Activated CD4-positive, alpha-beta T cell treated with anti-CD3 and anti-CD28 coated beads, Interleukin-2, amount 50 U/mL, for 4 hours (primary cell): ENCODE data around the gene NFATC4.

Experiments used
- DNase-seq, 2 experiments: peaks; one replicate each; pipeline ENCODE4 v3.0.0-alpha.2; 2020

The NFATC4 gene

DNA sequence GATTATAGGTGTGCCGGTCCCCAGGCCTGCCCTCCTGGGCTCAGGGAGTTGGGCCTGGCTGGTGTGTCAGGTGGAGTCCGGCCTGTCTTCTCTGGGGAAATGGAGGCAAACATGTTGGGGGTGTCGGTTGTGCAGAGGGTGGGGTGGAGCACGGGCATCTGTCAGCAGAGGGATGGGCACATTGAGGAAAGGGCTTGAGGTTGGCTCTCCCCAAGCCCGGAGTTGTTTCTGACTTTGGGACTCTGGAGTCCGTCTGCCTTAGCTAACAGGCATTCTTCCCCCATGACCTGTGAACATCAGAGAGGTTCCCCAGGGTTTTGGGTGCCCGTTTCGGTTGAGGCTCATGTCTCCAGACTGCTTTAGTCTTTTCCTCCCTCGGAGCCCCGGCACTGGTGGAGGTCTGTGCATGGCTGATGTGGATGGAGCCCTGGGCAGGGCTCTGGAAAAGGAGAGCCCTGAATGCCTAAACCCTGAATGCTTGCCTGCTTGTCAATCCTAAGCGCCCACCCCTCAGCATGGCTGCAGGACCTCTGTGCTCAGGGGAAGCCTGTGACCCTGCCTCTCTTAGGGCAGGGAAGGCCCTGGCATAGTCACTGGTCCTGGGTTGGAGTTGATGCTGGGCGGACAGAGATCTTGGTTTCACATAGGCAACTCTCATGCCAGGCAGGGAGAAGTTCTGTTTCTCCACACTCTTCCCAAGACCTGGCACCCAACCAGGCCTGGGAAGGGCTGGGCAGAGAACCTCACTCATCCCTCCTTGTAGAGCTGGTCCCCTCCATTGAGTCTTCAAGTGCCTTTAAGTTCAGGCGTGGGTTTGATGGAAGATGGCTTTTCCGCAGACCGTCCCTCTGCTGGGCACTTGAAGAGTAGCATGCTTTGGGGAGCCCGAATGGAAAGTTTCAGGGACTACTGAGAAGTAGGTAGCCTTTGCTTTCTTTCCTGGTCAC, 43.7 kb downstream of the NFATC4 start:
- DNase-seq, result peak; percentile 24 to 28

DNA sequence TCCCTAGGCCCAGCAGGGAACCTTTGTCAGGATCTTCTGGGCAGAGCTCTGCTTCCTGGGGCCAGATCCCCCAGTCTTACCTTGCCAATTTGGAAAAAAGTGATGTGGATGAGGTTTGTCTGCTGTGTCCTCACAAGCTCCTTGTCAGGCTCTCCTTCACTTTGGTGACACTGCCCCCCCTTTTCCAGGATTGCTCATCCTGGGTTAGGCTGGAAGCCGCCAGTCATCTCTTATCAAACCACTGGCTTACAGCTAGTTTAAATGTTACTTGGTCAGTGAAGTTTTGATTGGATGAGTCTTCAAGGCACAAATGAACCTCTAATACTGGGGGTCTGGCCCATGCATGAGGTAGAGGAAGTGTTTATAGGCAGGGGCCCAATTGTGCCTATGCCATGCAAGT, 46.1 kb downstream of the NFATC4 start:
- DNase-seq, result no peak

DNA sequence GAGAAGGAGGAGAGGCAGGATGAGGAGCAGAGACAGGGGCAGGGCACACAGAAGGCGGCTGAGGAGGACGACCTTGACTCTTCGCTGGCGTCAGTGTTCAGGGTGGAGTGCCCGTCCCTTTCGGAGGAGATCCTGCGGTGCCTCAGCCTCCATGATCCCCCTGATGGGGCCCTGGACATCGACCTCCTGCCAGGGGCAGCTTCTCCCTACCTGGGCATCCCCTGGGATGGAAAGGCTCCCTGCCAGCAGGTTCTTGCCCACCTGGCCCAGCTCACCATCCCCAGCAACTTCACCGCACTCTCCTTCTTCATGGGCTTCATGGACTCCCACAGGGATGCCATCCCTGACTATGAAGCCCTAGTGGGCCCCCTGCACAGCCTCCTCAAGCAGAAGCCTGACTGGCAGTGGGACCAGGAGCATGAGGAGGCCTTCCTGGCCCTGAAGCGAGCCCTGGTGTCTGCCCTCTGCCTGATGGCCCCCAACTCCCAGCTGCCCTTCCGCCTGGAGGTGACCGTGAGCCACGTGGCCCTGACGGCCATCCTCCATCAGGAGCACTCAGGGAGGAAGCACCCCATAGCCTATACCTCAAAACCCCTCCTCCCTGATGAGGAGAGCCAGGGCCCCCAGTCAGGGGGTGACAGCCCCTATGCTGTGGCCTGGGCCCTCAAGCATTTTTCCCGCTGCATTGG, 46.9 kb downstream of the NFATC4 start:
- DNase-seq, result no peak

DNA sequence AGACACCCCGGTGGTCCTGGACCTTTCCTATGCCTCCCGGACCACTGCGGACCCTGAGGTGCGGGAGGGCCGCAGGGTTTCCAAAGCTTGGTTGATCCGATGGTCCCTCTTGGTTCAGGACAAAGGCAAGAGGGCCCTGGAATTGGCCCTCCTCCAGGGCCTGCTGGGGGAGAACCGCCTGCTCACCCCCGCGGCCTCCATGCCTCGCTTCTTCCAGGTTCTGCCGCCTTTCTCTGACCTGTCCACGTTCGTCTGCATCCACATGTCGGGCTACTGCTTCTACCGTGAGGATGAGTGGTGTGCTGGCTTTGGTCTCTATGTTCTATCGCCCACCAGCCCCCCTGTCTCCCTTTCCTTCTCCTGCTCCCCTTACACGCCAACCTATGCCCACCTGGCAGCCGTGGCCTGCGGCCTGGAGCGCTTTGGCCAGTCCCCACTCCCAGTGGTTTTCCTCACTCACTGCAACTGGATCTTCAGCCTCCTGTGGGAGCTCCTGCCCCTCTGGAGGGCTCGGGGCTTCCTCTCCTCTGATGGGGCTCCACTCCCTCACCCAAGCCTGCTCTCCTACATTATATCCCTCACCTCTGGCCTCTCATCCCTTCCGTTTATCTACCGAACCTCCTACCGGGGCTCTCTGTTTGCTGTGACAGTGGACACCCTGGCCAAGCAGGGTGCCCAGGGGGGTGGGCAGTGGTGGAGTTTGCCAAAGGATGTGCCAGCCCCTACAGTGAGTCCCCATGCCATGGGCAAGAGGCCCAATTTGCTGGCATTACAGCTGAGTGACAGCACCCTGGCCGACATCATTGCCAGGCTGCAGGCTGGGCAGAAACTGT, 47.7 kb downstream of the NFATC4 start:
- no peak for DNase-seq

DNA sequence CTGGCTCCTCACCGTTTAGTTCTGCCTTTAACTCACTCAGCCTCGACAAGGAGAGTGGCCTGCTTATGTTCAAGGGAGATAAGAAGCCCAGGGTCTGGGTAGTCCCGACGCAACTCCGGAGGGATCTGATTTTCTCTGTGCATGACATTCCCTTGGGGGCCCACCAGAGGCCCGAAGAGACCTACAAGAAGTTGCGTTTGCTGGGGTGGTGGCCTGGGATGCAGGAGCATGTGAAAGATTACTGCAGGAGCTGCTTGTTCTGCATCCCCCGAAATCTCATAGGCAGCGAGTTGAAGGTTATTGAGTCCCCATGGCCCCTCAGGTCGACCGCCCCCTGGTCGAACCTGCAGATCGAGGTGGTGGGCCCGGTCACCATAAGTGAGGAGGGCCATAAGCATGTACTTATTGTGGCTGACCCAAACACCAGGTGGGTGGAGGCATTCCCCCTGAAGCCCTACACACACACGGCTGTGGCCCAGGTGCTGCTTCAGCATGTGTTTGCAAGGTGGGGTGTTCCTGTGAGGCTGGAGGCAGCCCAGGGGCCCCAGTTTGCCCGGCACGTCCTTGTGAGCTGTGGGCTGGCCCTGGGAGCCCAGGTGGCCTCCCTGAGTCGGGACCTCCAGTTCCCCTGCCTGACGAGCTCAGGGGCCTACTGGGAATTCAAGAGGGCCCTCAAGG, 48.4 kb downstream of the NFATC4 start:
- DNase-seq, result no peak

DNA sequence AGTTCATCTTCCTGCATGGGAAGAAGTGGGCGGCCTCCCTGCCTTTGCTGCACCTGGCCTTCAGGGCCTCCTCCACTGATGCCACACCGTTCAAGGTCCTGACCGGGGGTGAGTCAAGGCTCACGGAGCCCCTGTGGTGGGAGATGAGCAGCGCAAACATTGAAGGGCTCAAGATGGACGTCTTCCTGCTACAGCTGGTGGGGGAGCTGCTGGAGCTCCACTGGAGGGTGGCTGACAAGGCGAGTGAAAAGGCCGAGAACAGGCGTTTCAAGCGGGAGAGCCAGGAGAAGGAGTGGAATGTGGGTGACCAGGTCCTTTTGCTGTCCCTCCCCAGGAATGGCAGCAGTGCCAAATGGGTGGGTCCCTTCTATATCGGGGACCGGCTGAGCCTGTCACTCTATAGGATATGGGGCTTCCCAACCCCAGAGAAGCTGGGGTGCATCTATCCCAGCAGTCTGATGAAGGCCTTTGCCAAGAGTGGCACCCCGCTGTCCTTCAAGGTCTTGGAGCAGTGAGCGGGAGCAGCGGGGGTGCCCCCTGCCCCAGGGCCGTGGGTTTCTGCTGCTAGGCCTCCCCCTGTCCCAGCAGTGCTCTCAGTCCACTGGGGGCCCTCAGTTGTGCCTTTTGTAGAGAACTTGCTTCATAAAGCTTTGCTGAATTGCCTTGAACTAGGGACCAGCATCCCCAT, 49.1 kb downstream of the NFATC4 start:
- no peak for DNase-seq

DNA sequence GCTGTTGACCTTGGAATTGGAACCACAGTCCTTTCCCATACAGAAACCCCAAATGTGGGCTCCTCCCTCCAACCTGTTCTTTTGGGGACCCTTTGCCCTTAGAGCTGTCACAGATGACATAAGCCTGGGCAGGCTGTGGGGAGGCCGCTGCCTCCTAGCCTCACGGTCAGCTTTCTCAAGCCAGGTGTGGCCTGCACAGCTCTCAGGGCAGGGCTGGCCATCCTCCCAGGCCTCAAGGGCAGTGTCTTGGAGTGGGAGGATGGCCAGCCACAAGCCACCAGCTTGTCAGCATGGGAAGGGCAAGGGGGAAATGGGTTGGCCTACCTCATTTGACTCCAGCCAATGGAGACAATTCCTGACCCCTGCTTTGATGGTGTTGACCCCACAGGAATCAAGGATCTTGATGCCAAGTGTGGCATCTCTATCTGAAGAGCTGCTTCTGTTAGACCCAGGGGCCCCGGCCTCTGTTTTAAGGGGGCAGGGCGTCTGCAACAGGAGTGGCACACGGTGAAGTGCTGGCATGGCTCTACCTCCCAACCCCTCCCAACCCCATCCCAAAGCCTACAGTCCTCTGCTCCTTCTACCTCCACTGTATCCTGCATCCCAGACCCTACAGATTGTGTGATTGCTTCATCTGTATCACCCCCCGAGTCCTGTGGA, 50.0 kb downstream of the NFATC4 start:
- DNase-seq, result no peak

DNA sequence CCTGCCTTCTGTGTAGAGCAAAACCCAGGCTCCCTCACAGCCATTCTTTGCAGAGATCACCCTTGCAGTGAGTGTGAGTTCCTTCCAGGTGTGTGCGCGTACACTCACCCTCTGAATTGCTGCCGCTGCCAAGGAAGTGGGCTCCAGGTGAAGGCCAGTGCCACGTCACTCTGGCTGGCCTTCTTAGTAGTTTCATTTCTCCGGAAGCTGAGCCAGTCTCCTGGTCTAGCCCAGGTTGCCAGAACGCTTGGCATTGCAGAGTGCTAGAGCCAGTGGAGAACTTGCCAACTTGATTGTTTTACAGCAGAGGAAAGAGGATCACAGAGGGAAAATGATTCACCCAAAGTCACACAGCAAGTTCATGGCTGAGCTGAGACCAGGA, 50.5 kb downstream of the NFATC4 start:
- no peak for DNase-seq

DNA sequence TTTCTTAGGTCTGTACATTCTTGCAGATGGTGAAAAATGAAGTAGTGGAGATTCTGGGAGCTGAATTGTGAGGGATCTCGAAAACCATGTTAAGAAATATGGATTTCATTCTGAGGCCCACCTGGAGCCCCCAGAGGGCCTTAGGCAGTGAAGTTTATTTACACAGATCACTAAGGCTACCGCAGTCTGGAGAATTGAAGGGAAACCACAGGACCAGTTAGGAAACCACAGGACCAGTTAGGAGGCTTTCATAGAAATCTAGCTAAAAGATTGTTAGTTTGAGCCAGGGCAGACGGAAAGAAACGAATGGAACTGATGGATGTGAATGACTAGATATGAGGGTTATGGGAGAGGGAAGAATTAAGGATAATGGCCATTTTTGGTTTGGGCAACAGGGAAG, 54.3 kb downstream of the NFATC4 start:
- no peak for DNase-seq

DNA sequence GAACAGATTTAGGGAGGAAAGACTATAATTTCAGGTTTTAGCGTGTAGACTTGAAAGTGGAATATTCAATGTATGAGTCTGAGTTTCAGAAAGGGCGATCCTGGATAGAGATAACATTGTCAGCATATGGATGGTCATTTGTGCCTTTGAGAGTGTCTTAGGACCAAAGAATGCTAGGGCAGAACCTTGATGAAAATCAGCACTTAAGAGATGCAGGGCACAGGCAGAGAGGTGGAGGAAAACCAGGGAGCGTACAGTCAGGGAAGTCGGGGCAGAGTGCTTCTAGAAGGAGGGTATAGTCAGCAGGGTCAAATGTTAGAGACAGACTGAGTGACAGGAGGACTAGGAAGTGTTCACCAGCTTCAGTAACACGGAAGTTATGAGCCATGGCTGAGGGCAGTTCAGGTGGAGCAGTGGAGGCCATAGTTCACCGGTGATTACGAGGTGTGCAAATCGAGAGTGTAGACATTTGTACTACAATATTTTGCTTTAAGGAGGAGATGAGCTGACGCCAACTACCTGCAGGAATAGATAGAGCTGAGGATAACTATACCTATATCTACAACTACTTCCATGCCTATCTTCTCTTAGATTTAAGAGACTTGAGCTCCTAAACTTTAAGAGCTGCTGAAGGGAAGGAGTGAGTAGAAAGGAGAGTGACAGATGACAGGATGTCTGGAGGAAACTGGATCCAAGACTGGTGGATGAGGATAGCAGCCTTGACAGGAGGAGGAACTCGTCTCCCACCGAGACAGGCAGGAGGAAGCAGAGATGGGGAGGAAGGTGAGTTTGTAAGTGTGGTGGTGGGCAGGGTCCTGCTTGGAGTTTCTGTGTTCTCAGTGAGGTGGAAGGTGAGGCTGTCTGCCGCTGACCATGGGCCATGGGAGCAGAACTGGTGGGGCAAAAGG, 55.0 kb downstream of the NFATC4 start:
- no peak for DNase-seq

DNA sequence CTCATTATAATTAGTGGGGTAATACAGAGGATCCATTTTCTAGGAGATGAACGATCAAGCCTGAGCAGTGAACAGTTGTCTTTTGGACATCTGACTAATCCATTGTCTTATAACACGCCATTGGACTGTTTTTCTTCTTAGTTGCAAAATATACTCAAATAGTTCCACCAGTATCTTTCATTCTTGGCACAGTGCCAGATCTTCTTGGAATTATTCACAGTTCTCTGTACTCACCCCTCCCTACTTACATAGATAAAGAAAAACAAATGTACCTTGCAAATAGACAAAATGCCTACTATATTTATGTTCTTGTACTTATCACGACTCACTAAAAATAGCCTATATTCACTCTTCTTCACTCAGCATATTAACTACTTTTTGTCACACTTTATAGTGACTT, 57.7 kb downstream of the NFATC4 start:
- DNase-seq, result no peak

DNA sequence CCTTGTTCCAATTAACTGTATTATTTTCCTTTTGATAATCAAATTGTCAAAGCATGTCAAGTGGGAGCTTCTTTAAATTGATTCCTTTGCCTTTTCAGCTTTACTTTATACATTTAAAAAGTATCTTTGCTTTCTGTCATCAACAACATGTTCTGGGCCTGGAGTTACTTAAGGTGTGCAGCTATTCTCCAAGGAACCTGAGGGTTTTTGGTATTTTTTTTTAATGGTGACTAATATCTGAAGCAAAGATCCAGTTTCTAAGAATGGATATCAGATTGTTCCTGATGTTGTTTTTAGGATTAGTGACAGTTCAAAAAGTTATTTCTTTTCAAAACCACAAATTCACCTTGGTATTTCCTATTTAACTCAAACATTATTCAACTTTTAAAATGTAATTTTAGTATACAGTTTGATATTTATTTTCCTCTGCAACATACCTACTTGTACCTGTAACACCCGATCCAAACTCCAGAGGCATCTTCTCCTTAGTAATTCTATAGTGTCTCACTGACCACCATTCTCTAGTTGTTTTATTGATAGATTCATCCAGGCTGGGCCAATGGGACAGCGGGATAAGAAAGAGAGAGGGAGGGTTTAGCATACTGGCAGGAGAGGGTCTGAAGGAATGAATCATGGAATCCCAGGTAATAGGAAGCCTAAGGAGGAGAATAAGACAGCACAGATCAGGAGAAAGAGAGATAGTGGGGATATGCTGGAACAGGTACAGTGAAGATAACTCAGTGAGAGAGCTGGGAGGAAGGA, 58.3 kb downstream of the NFATC4 start:
- no peak for DNase-seq

DNA sequence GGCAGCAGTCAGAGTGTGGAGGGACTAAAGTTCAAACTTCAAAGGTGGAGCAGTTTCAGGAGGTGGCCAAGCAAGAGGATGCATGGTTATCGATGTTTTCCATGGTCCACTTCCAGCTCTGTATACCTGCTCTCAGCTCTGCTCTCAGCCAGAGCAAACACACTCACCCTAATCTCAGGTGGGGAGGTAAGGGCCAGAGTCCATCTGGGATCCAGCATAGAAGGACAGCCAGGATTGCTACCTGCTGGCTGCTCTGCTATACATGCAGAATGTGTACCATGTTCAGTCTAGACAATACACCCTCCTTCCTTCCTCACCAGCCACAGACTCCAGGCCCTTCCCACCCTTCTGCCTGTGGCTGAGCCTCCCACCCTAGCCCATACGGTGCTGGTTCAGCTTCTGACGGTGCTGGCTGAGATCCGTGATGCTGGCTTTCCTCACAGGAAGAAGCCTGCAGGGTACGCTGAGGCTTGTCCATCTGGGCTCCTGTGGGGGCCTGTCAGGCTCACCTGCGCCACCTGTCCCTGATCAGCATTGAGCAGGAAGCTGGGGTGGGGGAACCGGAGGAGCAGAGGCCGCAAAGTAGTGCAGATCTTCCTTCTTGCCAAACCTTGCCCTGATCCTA, 59.0 kb downstream of the NFATC4 start:
- no peak for DNase-seq

DNA sequence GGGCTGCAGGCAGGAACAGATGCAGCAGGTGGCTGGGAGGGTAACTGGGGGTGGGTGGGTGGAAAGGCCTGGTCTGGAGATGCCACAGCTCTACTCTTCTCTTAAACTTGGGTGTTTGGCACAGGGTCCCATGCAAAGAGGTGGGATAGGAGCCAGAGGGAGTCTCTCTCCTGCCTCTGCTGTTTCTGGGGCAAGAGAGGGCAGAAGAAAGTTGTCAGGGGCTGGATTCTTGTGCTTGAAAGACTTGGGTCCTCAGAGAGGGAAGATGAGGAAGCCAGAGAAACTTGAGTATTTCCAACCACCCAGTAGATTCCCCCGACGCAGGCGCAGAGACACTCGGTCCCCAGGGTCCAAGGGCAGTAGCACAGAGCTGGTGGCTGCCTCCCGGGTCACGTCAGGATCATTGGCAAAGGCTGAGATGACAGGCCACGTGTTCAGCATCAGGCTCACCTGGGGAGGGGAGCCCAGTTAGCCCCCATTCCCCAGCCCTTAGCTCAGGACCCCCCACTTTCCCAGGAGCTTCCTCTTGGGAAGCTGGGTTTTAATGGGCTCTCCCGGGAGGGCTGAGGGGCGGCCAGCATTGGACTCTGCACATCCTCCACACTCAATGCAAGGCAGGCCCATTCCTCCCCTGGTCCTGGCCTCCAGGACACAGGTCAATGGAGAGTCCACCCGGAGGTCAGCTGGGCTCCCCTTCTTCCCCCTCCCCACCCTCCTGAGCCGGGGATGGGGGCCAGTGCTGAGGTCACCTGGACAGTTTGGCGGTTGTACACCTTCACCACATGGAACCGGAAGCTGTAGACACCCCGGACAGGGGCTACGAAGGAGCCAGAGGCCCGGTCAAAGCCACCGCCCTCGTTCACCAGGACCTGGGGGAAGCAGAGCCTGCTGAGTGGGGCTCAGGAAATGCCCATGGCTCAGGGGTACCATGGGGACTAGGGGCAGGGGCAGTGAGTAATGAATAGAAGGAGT, 59.8 kb downstream of the NFATC4 start:
- DNase-seq, result no peak

DNA sequence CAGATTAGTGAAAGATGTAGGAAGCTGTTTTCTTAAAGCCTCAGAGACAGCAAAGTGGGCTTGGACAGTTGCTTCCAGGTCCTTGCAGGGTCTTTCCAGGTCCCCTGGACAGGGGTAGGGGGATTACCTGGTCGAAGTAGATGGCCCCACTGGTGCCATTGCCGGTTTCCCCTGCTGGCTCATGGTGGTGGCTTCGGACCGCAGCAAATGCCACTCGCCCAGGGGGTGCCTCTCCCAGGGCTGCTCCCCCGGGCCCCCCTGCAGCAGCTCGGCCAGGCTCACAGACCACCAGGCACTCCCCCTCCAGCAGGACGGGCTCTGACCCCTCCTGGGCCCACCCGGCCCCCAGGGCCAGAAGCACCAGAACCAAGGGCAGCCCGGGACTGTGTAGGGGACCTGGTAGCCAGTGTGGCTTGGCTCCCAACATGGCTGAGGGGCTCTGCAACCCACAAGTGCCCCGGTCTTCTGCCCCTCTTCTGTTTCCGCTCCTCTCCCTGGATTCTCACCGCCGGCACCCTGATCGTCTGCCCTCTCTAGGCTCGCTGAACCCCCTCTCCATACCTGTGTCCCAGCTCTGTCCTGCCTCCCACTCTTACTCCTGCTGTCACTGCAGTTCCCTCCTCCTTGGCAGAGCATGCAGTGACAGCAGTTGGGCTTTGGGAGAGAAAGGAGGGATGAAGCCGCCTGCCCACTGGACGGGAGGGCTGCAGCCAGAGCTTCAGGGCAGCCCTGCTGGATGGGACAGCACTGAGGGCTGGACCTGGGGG, 60.8 kb downstream of the NFATC4 start:
- no peak for DNase-seq
